Right ventricle myocardium inferior (tissue), 1 donor: ENCODE measurements around the gene PROSER3. TPM values are rescaled to one million over a fixed set of nuclear protein-coding genes. Genes with fewer than 3 reads are reported as not detected.
A peak's percentile ranks its signal among the peaks of the same experiment; 100 is the strongest.

Experiments
- ATAC-seq: fragments of 200-7000 bp; cut with Tn5 transposase; one replicate; pipeline ENCODE4 v1.9.1; 2020; ENCODE audit warnings: mild to moderate bottlenecking, moderate library complexity
- DNase-seq: peaks from one replicate; pipeline ENCODE4 v3.0.0; 2021; ENCODE audit errors: missing footprints
- intact Hi-C: fragments of 100-400 bp; cut with DNase I; formaldehyde crosslinking; loops from one replicate; pipeline ENCODE4 v1.11.0; 2022
- long read RNA-seq: library from polyadenylated mRNA; unstranded; transcript quantifications from one replicate; pipeline ENCODE4 v2.0.0, GENCODE V29; 2021
- total RNA-seq: library from RNA; stranded (reverse); fragmentation: NEBNext Ultra II Directional; extraction: Animal tissue kit (Norgen Biotek cat#: 25700); gene quantifications from one replicate; pipeline ENCODE4 v1.2.1, GENCODE V29; 2021
- donor health status: DM: no; HTN: yes; CAD: no; lungs with severe emphysema.

The PROSER3 gene
- 5.1 TPM for total RNA-seq
- long read RNA-seq: 0 reads

DNA sequence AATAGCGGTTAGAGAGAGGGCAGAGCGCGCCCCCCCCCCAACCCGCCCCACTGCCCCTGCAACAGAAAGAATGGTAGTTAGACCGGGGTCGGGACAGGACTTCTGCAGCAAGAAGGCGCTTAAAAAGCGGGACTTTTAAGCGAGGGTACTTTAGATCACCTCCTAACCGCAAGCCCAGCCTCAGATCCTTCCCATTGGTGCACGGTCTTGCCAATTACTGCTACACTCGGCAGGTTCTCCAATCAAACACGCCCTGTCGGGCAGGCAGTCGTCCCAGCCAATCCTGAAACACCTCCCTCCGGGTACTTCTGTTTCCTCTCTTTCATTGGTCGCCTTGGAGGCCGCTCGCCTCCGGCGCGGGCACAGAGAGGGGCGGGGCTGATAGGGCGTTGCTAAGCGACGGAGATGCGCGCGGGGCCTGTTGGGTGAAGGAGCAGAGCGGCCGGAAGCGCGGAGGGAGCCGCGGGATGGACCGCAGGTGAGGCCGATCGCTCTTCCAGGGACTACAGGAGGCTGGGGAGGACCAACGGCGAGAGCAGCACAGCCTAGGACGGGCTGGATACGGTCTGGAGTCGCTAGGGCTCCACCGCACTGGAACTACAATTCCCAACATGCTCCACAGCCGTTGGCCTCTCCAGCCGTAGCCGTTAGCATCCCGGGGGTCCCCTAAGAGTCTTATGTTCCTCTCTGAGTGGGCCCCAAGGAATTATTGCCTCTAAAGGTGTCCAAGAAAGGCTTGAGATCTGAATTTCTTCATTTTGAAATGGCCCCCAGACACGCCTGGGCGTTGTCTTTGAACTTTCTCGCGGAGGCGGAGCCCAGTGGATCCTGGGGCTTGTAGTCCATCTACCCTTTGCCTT, at the start of gene PROSER3:
Gene PROSER3, plus strand, starts transcription at position 428 of the 860 bp plus-strand sequence. Its CDS starts 40 bp downstream, at position 468.
- peak; percentile 99 for DNase-seq
- intact Hi-C loops: loop anchor here (1.0 kb wide), 1 partner anchor 42 kb away; no protein-coding TSS in a partner anchor
- peak; percentile 79 for ATAC-seq

DNA sequence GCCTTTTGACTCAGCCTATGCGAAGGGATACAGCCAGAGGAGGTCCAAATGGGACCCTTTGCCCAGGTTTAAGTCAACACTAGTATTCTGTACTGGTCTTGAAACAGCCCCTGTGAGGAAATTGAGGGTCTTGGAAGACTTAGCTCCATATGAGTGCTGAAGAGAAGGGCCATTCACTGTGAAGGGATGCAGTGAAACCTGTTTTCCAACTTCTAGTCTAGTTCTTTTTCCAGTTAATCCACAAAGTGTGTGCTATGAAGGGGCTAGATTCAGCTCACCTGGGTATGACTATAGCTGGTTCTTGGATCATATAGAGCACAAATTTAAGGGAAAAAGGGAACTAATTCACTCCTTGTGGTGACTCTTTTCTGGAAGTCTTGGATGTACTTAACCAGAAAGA, 49.6 kb upstream of the PROSER3 start:
- ATAC-seq: no peak

DNA sequence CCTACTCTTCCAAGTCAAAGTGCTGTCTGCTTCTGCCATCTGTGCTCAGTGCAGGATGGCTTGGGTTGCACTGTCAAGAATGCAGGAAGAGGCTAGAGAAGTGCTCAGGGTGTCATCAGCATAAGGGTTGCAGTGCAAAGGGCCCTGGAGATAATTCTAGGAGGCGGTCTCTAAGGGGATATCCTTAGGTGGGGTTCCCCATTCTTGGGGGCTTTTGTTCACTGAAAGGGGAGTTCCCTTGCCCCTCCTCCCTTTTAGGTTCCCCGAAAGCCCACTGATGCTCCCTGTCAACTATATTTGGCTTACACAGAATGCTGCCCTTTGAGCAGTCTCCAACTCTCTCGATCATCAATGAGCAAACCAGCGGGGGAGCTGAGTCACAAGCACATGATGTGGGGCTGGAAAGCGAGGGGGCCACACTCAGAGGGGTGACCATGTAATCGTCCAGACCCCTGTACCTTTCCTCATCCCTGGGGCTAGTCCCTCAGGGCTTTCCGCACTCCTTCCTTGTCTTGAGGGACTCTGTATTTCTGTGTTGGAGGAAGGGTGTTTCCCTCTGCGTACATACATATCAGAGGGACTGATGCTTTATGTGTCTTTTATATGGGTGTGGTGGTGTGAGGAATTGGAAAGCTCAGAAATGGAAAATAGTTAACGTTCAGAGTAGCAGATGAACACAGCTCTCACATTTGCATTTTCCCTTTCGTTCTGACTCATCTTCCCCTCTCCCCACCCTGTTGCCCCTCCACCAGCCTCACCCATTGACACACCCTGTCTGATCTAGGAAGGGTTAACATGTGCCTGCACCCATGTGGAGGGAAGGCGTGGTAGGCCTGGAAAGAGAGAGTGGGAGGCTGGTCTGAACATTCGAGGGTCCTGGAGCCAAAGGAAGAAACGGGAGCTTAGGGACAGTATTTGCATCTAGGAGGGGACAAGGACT, 46.9 kb upstream of the PROSER3 start:
- no peak for ATAC-seq
- intact Hi-C loops: no loop called here
- no peak for DNase-seq

More for the DNA sequence above, 49.6 kb upstream of the PROSER3 start:
- no peak for DNase-seq
- intact Hi-C loops: no loop called here

DNA sequence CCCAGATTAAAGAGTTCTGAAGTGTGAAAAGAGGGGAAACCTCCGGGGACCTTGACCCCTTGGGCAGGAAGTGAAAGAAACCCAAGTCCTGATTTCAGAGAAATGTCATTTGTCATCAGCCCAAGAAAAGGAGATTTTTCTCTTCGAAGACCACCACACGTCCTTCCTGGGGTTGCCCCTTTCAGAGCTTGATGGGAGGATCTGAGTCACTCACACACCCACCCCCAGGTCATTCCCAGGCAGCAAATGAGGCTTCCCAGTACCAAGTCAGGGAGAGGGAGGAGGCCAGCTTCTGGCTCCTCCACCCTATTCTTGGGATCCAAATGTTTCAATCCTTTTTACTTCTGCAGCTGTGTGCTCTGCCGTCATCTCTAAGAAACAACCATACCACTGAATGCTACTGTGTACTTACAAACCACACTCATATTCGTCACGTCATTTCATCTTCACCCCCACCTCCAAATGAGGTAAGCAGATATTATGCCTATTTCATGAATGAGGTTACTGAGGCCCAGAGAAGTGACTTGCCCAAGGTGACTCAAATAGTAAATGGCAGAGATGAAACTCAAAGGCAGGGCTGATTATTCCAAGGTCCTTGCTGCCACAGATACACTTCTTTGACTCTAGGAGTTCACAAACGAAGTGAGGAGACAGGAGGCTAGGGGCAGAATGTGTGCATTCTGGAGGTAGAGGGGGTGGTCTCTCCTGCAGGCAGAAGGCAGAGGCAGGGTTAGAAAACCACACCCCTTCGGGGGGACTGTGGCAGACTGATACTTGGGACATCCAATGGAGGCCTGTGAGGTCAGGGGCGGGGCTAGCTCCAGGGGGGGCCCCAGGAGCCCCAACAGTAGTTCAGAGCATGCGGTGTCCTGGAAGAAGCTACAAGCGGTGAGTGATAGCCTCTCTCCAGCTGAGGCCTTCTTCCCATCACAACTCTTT, 45.1 kb upstream of the PROSER3 start:
- no peak for ATAC-seq
- DNase-seq: peak; percentile 70
- intact Hi-C loops: no loop called here

DNA sequence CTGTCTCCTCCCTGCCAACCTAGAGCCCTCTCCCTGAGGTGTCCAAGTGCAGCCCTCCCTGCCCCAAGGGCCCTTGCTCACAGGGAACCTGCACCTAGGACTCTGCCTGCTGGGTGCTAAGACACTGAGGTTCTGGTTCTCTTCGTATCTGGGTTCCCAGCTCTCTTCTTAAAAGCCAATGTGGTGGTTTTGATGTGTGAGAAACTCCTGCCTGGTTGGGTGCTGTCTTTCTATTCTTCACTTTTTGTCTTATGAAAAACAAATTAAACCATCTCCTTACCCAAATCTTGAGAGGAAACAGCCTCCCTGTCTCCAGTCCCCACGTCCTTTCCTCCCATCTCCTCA, 44.5 kb upstream of the PROSER3 start:
- intact Hi-C loops: no loop called here
- ATAC-seq: no peak

DNA sequence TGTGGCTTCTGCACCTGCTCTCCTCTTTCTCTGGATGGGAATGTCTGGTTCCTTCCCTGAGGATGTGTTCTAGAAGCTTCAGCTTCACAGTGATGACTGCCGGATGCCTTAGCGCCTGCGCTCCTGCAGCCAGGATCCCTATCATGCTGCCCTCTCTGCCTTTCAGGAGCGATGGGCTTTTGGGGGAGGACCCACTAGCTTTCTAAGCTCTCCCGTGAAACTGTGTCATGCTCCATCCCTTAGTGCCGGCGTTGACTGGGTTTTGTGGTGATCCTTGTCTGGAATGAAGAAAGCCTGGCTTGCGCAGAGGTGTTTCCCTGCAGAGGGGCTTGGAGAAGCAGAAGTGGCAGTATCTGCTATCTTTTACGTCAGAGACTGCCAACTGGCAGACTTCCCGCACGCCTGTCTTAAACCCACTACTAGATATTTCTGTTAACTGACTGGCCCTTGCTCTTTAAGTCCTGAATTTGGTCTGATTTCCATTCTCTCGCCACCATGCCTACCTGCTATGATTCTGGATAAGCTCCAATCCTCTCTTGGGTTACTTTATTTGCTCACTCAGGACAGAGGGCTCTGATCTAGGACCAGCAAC, 44.0 kb upstream of the PROSER3 start:
- DNase-seq (peak; percentile 34), ATAC-seq (no peak)
- intact Hi-C loops: no loop called here

More for the DNA sequence above, 44.5 kb upstream of the PROSER3 start:
- DNase-seq: no peak

DNA sequence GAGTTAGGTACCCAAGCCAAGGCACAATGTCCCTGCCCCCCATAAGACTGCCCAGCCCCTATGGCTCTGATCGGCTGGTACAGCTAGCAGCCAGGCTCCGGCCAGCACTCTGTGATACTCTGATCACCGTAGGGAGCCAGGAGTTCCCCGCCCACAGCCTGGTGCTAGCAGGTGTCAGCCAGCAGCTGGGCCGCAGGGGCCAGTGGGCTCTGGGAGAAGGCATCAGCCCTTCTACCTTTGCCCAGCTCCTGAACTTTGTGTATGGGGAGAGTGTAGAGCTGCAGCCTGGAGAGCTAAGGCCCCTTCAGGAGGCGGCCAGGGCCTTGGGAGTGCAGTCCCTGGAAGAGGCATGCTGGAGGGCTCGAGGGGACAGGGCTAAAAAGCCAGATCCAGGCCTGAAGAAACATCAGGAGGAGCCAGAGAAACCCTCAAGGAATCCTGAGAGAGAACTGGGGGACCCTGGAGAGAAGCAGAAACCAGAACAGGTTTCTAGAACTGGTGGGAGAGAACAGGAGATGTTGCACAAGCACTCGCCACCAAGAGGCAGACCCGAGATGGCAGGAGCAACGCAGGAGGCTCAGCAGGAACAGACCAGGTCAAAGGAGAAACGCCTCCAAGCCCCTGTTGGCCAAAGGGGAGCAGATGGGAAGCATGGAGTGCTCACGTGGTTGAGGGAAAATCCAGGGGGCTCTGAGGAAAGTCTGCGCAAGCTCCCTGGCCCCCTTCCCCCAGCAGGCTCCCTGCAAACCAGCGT, 43.2 kb upstream of the PROSER3 start:
- DNase-seq: peak; percentile 42
- intact Hi-C loops: no loop called here
- no peak for ATAC-seq

DNA sequence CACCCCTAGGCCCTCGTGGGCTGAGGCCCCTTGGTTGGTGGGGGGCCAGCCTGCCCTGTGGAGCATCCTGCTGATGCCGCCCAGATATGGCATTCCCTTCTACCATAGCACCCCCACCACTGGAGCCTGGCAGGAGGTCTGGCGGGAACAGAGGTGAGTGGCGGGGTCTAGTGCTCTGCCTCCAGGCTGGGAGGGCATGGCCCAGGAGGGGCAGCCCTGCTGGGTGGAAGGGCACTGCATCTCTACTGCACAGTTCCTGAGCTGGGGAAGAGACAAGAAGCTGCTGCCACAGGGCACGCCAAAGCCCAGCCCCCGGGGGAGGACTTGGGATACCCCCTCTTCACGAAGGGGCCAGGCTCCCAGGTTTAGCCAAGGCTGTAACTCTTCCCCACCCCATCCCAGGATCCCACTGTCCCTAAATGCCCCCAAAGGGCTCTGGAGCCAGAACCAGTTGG, 42.6 kb upstream of the PROSER3 start:
- intact Hi-C loops: no loop called here
- ATAC-seq (no peak), DNase-seq (peak; percentile 15)

DNA sequence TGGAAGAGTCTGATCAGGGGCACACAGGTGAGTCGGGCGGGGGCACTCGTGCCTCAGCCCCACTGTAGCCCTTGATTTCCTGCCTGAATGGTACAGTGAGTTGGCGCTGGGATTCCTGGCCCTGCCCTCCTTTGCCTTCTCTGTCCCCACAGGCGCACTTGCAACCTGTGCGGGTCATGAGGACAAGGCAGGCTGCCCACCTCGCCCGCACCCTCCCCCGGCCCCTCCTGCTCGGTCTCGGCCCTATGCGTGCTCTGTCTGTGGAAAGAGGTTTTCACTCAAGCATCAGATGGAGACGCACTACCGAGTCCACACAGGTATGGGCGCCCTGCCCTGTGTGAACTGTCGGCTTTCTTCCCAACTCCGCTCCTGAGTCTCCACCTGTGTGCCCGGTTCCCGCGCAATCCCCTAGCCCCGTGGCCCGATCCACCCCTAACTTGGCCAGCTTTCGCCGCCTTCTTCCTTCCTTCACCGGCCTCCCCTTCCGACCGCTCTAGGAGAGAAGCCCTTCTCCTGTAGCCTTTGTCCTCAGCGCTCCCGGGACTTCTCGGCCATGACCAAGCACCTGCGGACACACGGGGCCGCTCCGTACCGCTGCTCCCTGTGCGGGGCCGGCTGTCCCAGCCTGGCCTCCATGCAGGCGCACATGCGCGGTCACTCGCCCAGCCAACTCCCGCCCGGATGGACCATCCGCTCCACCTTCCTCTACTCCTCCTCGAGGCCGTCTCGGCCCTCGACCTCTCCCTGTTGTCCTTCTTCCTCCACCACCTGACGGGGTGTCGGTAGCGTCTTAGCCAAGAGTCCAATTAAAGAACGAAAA, 41.8 kb upstream of the PROSER3 start:
- intact Hi-C loops: loop anchor here (1.0 kb wide), 2 partner anchors 14 to 41 kb away; partner anchors contain the start of gene HSPB6
- ATAC-seq: peak; percentile 42

DNA sequence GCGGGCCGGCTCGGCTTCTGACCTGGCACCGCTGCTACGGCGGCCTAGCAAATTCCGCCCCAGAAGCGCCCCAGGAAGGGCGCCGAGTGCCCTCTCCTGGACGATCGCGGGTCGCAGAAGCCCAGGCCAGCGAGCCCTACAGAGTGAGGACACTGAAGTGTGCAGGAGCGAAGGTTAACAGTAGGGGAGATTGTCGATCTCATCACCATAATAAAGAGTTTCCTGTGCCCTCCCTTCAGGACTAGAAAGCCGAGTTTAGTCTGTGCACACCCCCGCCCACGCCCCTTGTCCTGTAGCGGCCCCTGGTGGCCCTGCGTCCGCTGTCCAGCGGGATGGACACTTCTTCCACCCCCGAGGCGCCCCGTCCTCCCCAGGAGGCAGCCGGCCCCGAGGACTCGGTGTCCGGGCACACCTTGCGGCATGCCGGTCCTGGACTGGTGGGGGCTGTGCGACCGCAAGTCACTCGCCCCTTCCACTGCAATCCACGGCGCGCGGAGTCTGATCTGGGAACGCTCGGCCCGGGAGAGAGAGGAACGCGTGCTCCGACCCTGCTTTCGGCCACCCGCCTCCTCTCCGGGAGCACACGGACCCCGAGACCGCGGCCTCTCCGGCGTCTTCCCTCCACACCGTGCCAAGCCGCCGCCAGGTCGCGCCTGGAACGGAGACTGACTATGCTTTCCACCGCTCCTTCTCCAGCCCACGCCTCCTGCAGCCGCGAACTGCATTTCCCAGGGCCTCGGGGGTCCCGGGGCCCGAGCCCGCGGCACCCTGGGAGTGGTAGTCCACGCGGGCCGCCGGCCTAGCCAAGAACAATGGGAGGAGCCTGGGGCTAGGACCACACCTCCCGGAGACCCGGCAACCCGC, 40.9 kb upstream of the PROSER3 start:
- ATAC-seq (peak; percentile 96), DNase-seq (peak; percentile 99)
- intact Hi-C loops: loop anchor here (1.0 kb wide), 6 partner anchors 15 to 214 kb away; partner anchors contain the start of genes HSPB6, PSENEN and U2AF1L4

More for the DNA sequence above, 41.8 kb upstream of the PROSER3 start:
- DNase-seq: peak; percentile 88

DNA sequence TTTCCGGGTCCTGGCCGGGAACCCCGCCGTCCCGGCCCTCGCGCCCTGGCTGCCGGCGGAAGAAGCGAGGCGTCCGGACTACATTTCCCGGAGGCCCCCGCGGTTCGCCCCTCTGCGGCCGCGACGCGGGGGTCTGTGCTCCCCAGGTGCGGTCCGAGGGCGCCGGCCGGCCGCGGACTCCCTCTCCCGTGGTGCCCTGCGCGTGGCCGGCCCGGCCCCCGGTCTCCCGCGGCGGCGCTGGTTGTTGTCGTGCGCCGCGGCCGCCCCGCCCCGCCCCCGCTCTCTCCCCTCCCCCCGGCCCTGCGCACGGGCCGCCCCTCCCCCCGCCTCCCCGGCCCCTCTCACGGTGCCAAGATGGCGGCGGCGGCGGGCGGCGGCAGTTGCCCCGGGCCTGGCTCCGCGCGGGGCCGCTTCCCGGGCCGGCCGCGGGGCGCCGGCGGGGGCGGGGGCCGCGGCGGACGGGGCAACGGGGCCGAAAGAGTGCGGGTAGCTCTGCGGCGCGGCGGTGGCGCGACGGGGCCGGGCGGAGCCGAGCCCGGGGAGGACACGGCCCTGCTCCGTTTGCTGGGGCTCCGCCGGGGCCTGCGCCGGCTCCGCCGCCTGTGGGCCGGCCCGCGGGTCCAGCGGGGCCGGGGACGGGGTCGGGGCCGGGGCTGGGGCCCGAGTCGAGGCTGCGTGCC, 40.2 kb upstream of the PROSER3 start, which contains the start of gene KMT2B:
Gene KMT2B, plus strand, starts transcription at position 339 of the 680 bp plus-strand sequence. Its CDS starts 16 bp downstream, at position 355.
- ATAC-seq: peak; percentile 82
- intact Hi-C loops: loop anchor here (1.0 kb wide), 4 partner anchors 25 to 213 kb away; partner anchors contain the start of genes PSENEN and U2AF1L4
- no peak for DNase-seq

DNA sequence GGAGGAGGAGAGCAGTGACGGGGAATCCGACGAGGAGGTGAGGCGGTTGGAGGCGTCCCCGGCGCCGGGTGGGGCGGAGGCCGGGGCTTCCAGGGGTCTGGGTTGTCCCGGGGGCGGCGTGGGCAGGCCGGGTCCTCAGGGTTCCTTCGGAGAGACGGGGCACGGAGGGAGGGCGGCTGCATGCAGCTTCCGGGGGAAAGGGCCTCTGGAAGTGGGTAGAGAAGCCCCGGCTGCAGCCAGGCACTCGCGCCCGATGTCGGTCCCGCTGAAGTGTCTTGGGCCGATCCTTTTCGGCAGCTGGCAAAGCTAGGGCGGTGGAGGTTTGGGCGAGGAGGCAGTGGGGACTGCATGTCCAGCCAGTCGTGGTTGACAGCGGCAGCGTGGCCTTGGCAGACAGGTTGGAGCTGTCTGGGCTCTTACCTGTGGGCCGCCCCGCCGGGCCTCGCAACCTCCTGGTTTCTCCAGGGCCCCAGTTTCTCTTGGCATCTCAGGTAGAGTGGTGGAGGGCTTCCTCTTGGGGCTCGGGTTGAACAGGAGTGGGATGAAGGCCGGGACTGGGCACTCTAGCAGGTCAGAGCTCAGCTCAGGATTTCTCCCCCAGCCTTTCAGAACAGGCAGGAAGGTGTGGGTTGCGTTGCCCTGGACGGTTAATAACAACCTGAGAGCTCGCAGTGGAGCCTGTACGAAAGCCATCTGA, 39.5 kb upstream of the PROSER3 start:
- ATAC-seq: no peak
- peak; percentile 70 for DNase-seq
- intact Hi-C loops: no loop called here

DNA sequence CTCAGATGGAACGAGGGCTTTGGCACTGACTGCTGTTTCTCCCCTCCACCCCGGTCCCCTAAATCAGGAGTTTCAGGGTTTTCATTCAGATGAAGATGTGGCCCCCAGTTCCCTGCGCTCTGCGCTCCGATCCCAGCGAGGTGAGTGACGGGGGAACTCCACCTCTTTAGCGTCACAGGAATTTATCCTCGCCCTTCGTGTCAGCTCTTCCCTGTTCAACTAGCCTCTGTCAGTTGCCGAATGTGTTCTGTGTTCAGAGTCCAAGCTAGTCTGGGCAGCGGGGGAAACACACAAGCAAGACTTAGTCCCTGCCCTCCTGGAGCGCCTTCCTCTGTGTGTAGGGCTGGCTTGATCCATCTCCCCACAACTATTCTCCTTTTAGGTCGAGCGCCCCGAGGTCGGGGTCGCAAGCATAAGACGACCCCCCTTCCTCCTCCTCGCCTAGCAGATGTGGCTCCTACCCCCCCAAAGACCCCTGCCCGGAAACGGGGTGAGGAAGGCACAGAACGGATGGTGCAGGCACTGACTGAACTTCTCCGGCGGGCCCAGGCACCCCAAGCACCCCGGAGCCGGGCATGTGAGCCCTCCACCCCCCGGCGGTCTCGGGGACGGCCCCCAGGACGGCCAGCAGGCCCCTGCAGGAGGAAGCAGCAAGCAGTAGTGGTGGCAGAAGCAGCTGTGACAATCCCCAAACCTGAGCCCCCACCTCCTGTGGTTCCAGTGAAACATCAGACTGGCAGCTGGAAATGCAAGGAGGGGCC, 38.4 kb upstream of the PROSER3 start:
- ATAC-seq (no peak), DNase-seq (peak; percentile 45)
- intact Hi-C loops: no loop called here
